Mesenchymal stem cell (in vitro differentiated cells and primary cell): ENCODE measurements around the gene ORC6. TPM values are rescaled to one million over a fixed set of nuclear protein-coding genes. Genes with fewer than 3 reads are reported as not detected.

Experiments used
- DNase-seq: peaks from one replicate; pipeline ENCODE4 v3.0.0-alpha.2; 2013
- H2AFZ ChIP-seq: one replicate; pipeline ENCODE4 v1.6.1; 2013; ENCODE audit warnings: low read depth, mild to moderate bottlenecking, control low read depth, inconsistent platforms, low read length, moderate library complexity
- H2AK5ac ChIP-seq: 2 replicates; pipeline ENCODE4 v1.6.1; 2013; ENCODE audit warnings: low read length, moderate library complexity, mild to moderate bottlenecking, inconsistent platforms; ENCODE audit not compliant: severe bottlenecking
- H2BK120ac ChIP-seq: one replicate; pipeline ENCODE4 v1.6.1; 2013; ENCODE audit warnings: low read depth, mild to moderate bottlenecking, inconsistent platforms, low read length, moderate library complexity
- H2BK12ac ChIP-seq, 2 experiments: one replicate each; pipeline ENCODE4 v1.6.1; 2013; ENCODE audit warnings: inconsistent platforms in 2 of 2, low read length in 2 of 2, mild to moderate bottlenecking in 2 of 2, moderate library complexity in 2 of 2, control low read depth in 1 of 2
- H2BK15ac ChIP-seq: one replicate; pipeline ENCODE4 v1.6.1; 2013; ENCODE audit warnings: mild to moderate bottlenecking, low read depth, inconsistent platforms; ENCODE audit not compliant: poor library complexity, severe bottlenecking
- H2BK5ac ChIP-seq: 2 replicates; pipeline ENCODE4 v1.6.1; 2013; ENCODE audit warnings: low read depth, mild to moderate bottlenecking, low read length, control low read depth, inconsistent platforms; ENCODE audit not compliant: poor library complexity, severe bottlenecking
- H3K14ac ChIP-seq, 2 experiments: one replicate each; pipeline ENCODE4 v1.6.1; 2013; ENCODE audit warnings: inconsistent platforms in 2 of 2, low read length in 2 of 2, control low read depth in 1 of 2, mild to moderate bottlenecking in 1 of 2, moderate library complexity in 1 of 2
- H3K18ac ChIP-seq, 2 experiments: one replicate each; pipeline ENCODE4 v1.6.1; 2013; ENCODE audit warnings: inconsistent platforms in 2 of 2, low read length in 2 of 2, control low read depth in 1 of 2, low read depth in 1 of 2, mild to moderate bottlenecking in 1 of 2
- H3K23ac ChIP-seq, 2 experiments: one replicate each; pipeline ENCODE4 v1.6.1; 2013; ENCODE audit warnings: inconsistent platforms in 2 of 2, low read length in 2 of 2, mild to moderate bottlenecking in 2 of 2, moderate library complexity in 2 of 2, control low read depth in 1 of 2
- H3K27ac ChIP-seq: 2 replicates; pipeline ENCODE4 v1.5.1; 2013; ENCODE audit warnings: mild to moderate bottlenecking, moderate library complexity, low read length, control low read depth, inconsistent platforms; ENCODE audit not compliant: poor library complexity, severe bottlenecking
- H3K27me3 ChIP-seq, 2 experiments: 2 replicates each; pipeline versions ENCODE4 v1.6.1 to v1.7.0; 2013; ENCODE audit warnings: low read length in 2 of 2, mild to moderate bottlenecking in 2 of 2, moderate library complexity in 2 of 2, control low read depth in 1 of 2, inconsistent platforms in 1 of 2; ENCODE audit not compliant: control insufficient read depth in 1 of 2, insufficient read depth in 1 of 2
- H3K36me3 ChIP-seq, 2 experiments: 2 replicates each; pipeline versions ENCODE4 v1.6.1 to v1.7.0; 2013; ENCODE audit warnings: low read length in 2 of 2, control low read depth in 1 of 2, inconsistent platforms in 1 of 2, low read depth in 1 of 2, mild to moderate bottlenecking in 1 of 2; ENCODE audit not compliant: insufficient read depth in 2 of 2, control insufficient read depth in 1 of 2
- H3K4ac ChIP-seq, 2 experiments: one replicate each; pipeline ENCODE4 v1.6.1; 2013; ENCODE audit warnings: inconsistent platforms in 2 of 2, low read length in 2 of 2, mild to moderate bottlenecking in 2 of 2, moderate library complexity in 2 of 2, control low read depth in 1 of 2, low read depth in 1 of 2
- H3K4me1 ChIP-seq: 2 replicates; pipeline ENCODE4 v1.6.1; 2013; ENCODE audit warnings: low read depth, low read length, control low read depth; ENCODE audit not compliant: control insufficient read depth, insufficient read depth
- H3K4me2 ChIP-seq: 2 replicates; pipeline ENCODE4 v1.6.1; 2013; ENCODE audit warnings: low read length, mild to moderate bottlenecking, inconsistent platforms; ENCODE audit not compliant: poor library complexity, severe bottlenecking
- H3K4me3 ChIP-seq, 2 experiments: 2 replicates each; pipeline versions ENCODE4 v1.5.1 to v1.7.0; 2013; ENCODE audit warnings: low read length in 2 of 2, mild to moderate bottlenecking in 2 of 2, control low read depth in 1 of 2, low read depth in 1 of 2; ENCODE audit not compliant: insufficient read depth in 1 of 2
- H3K79me1 ChIP-seq: replicated peaks from 2 replicates; pipeline ENCODE4 v1.6.1; 2013; ENCODE audit warnings: mild to moderate bottlenecking, control low read depth, low read length, inconsistent platforms; ENCODE audit not compliant: poor library complexity, severe bottlenecking
- H3K9ac ChIP-seq: 2 replicates; pipeline ENCODE4 v1.7.0; 2013; ENCODE audit warnings: mild to moderate bottlenecking, low read length, moderate library complexity
- H3K9me3 ChIP-seq: 2 replicates; pipeline ENCODE4 v1.7.0; 2013; ENCODE audit warnings: mild to moderate bottlenecking, low read length; ENCODE audit not compliant: control insufficient read depth
- H4K8ac ChIP-seq: one replicate; pipeline ENCODE4 v1.6.1; 2013; ENCODE audit warnings: inconsistent platforms, mild to moderate bottlenecking, low read length, moderate library complexity
- H4K91ac ChIP-seq: one replicate; pipeline ENCODE4 v1.6.1; 2013; ENCODE audit warnings: mild to moderate bottlenecking, low read length, inconsistent platforms
- WGBS: methylation state at CpG from one replicate; pipeline ENCODE4 v1.1.7; 2013; ENCODE audit warnings: mixed read lengths; 5-methylcytosine and 5-hydroxymethylcytosine counted together
- polyA plus RNA-seq, 2 experiments: library from polyadenylated mRNA; stranded (reverse); fragments of 200-250 nt; gene quantifications; one replicate each; pipeline ENCODE4 v1.2.3, GENCODE V29; 2013

Gene ORC6, protein sequence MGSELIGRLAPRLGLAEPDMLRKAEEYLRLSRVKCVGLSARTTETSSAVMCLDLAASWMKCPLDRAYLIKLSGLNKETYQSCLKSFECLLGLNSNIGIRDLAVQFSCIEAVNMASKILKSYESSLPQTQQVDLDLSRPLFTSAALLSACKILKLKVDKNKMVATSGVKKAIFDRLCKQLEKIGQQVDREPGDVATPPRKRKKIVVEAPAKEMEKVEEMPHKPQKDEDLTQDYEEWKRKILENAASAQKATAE
- polyA plus RNA-seq (2013, experiment 1 of 2): 7.2 TPM
- 8.0 TPM for polyA plus RNA-seq (2013, experiment 2 of 2)

- Histone ChIP-seq H3K4me3 (peak within 1 kb of the TSS; percentile 85), H3K23ac (no peak within 1 kb of the TSS), H3K14ac (peak within 1 kb of the TSS in 1 of 2 experiments; percentile 84), H3K9me3 (no peaks in the 10 kb centered on the region), H2BK5ac (peak within 1 kb of the TSS; percentile 85), H2BK15ac (no peak within 1 kb of the TSS), H3K4me1 (peaks cover 6% of the 10 kb centered on the region), H3K4me2 (peak within 1 kb of the TSS; percentile 76), H2AK5ac (no peak within 1 kb of the TSS), H3K27me3 (no peaks in the 10 kb centered on the region), H3K36me3 (peaks cover 0 to 3% of the 10 kb centered on the region in 2 experiments), H3K18ac (peak within 1 kb of the TSS; percentile 92 to 99), H3K79me1 (no peaks in the 10 kb centered on the region), H2AFZ (peak within 1 kb of the TSS; percentile 86), H2BK12ac (peak within 1 kb of the TSS in 1 of 2 experiments; percentile 51), H4K91ac (peak within 1 kb of the TSS; percentile 99), H4K8ac (peak within 1 kb of the TSS; percentile 100), H3K27ac (peak within 1 kb of the TSS; percentile 93), H3K4ac (peak within 1 kb of the TSS; percentile 85 to 91), H3K9ac (peak within 1 kb of the TSS; percentile 98), H2BK120ac (peak within 1 kb of the TSS; percentile 66)
- WGBS: under 1% methylated on average over 79 of the region's 79 CpGs
- DNase-seq: peak; percentile 97
These were observed at the start of gene ORC6 for GRCh38 chr16:46689365-46690280. Gene ORC6, plus strand, starts transcription at chr16:46689659. Its CDS starts 47 bp downstream, at chr16:46689706.

- Histone ChIP-seq H3K4me3 (no peak overlapping the region), H2AK5ac (no peak overlapping the region), H2BK12ac (no peak overlapping the region), H4K91ac (no peak overlapping the region), H3K36me3 (peaks cover 0 to 4% of the 10 kb centered on the region in 2 experiments), H3K9ac (peak overlapping the region; percentile 87), H3K27ac (no peak overlapping the region), H2BK15ac (no peak overlapping the region), H3K23ac (no peak overlapping the region), H4K8ac (no peak overlapping the region), H3K4ac (no peak overlapping the region), H2AFZ (no peak overlapping the region), H3K79me1 (no peaks in the 10 kb centered on the region), H3K27me3 (no peaks in the 10 kb centered on the region), H3K4me1 (peaks cover 2% of the 10 kb centered on the region), H3K4me2 (no peak overlapping the region), H3K14ac (no peak overlapping the region), H2BK120ac (no peak overlapping the region), H3K18ac (no peak overlapping the region), H3K9me3 (no peaks in the 10 kb centered on the region), H2BK5ac (no peak overlapping the region)
- WGBS: 82% methylated on average over 8 of the region's 8 CpGs
- no peak for DNase-seq
These were observed 40.8 kb upstream of the ORC6 start for GRCh38 chr16:46648656-46649055.

DNA sequence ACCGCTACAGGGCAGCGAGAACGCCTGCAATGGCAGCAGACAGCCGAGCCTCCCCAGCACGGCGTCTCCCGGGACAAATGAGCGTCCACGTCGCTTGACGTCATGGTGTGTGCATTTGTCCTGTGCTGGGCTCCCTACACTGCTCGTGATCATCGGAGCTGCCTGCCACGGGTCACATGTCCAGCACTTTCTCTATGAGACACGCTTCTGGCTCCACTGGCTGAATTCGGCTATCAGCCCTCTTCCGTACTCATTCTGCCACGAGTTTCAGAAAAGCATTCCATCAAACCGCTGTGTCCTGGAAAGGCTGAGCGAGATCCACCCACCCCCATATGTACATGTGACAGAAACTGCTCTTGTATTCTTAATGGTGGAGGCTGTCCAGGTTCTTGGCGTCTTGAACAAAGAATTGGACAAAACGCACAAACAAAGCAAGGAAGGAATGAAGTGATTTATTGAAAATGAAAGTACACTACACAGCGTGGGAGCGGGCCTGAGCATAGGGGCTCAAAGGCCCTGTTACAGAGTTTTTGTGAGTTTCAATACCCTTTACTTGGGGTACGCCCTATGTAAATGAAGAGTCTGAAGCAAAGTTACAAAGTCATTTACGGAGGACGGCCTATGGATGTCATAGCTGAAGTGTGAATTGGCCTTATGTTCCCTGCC lies 39.7 kb upstream of the ORC6 start:
- Histone ChIP-seq H2BK12ac (no peak overlapping the region), H4K8ac (no peak overlapping the region), H3K4me3 (peak overlapping the region in 1 of 2 experiments; percentile 74), H3K14ac (no peak overlapping the region), H2BK120ac (no peak overlapping the region), H3K4ac (no peak overlapping the region), H3K23ac (no peak overlapping the region), H3K79me1 (no peaks in the 10 kb centered on the region), H3K4me1 (peaks cover 2% of the 10 kb centered on the region), H3K36me3 (peaks cover 0 to 4% of the 10 kb centered on the region in 2 experiments), H3K27ac (no peak overlapping the region), H3K27me3 (no peaks in the 10 kb centered on the region), H4K91ac (no peak overlapping the region), H2BK5ac (no peak overlapping the region), H2BK15ac (no peak overlapping the region), H3K4me2 (no peak overlapping the region), H2AFZ (no peak overlapping the region), H3K9me3 (no peaks in the 10 kb centered on the region), H3K18ac (no peak overlapping the region), H3K9ac (peak overlapping the region; percentile 87), H2AK5ac (no peak overlapping the region)
- no peak for DNase-seq
- 93% methylated on average over 27 of the region's 27 CpGs for WGBS
